IMR-90 (cell line): ENCODE measurements around the gene ARHGEF16.

ENCODE experiments used
- BHLHE40 ChIP-seq: fragments of 150-350 bp; IDR thresholded peaks from 2 replicates; pipeline ENCODE4 v1.6.1; 2016; ENCODE audit warnings: mild to moderate bottlenecking, low read depth, low read length
- CEBPB ChIP-seq: IDR thresholded peaks from 2 replicates; pipeline ENCODE4 v1.6.1; 2012; ENCODE audit warnings: low read depth, low read length, improper control_type of control experiment
- FOS ChIP-seq: fragments of 150-350 bp; IDR thresholded peaks from 2 replicates; pipeline ENCODE4 v1.6.1; 2016; ENCODE audit warnings: low read depth, low read length
- MAFK ChIP-seq: IDR thresholded peaks from 2 replicates; pipeline ENCODE4 v1.6.1; 2012; ENCODE audit warnings: low read depth, low read length, improper control_type of control experiment
- MAZ ChIP-seq: IDR thresholded peaks from 2 replicates; pipeline ENCODE4 v1.6.1; 2012; ENCODE audit warnings: low read depth, mild to moderate bottlenecking, low read length, improper control_type of control experiment, moderate library complexity, borderline replicate concordance
- POLR2A ChIP-seq: IDR thresholded peaks from 2 replicates; pipeline ENCODE4 v1.6.1; 2012; ENCODE audit warnings: mild to moderate bottlenecking, low read depth, low read length
- RAD21 ChIP-seq: IDR thresholded peaks from 2 replicates; pipeline ENCODE4 v1.6.1; 2012; ENCODE audit warnings: low read length, improper control_type of control experiment
- RFX5 ChIP-seq: IDR thresholded peaks from 2 replicates; pipeline ENCODE4 v1.8.0; 2012; ENCODE audit warnings: low read depth, mild to moderate bottlenecking, low read length, moderate library complexity
- TF ChIP-seq, protein P1 (sequence below): conservative IDR thresholded peaks from 2 replicates; pipeline ENCODE4 v1.5.1; 2012; ENCODE audit warnings: mild to moderate bottlenecking, low read depth, low read length, improper control_type of control experiment
- TF ChIP-seq, protein P2 (sequence below): fragments of 150-350 bp; IDR thresholded peaks from 2 replicates; pipeline ENCODE4 v1.6.1; 2017; ENCODE audit warnings: mild to moderate bottlenecking, antibody characterized with exemption, low read length, low read depth
- TF ChIP-seq, protein P3 (sequence below): fragments of 150-350 bp; IDR thresholded peaks from 2 replicates; pipeline ENCODE4 v1.6.1; 2016; ENCODE audit warnings: low read depth, mild to moderate bottlenecking, low read length, moderate library complexity, borderline replicate concordance

DNA sequence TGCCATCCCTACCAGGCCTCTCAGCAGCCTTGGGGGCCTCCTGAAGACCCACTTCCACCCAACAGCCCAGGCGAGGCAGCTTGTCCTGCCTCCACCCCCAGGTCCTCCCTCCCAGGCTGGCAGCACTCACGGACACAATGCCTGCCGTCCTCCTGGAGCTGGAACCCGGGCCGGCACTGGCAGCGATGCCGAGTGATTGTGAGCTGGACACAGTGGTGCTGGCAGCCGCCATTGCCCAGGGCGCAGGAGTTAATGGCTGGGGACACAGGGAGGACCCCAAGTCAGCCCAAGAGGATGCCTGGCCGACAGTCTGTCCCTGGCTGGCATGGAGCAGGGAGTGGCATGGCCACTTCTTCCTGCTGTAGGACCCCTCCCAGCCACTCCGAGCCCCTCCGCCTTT, 60.8 kb downstream of the ARHGEF16 start:
- TF ChIP-seq, protein P1, sequence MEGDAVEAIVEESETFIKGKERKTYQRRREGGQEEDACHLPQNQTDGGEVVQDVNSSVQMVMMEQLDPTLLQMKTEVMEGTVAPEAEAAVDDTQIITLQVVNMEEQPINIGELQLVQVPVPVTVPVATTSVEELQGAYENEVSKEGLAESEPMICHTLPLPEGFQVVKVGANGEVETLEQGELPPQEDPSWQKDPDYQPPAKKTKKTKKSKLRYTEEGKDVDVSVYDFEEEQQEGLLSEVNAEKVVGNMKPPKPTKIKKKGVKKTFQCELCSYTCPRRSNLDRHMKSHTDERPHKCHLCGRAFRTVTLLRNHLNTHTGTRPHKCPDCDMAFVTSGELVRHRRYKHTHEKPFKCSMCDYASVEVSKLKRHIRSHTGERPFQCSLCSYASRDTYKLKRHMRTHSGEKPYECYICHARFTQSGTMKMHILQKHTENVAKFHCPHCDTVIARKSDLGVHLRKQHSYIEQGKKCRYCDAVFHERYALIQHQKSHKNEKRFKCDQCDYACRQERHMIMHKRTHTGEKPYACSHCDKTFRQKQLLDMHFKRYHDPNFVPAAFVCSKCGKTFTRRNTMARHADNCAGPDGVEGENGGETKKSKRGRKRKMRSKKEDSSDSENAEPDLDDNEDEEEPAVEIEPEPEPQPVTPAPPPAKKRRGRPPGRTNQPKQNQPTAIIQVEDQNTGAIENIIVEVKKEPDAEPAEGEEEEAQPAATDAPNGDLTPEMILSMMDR = no peak
- TF ChIP-seq MAZ (no peak), POLR2A (no peak), BHLHE40 (no peak), RFX5 (no peak), RAD21 (no peak), FOS (no peak), CEBPB (no peak), MAFK (no peak)
- TF ChIP-seq, protein P2, sequence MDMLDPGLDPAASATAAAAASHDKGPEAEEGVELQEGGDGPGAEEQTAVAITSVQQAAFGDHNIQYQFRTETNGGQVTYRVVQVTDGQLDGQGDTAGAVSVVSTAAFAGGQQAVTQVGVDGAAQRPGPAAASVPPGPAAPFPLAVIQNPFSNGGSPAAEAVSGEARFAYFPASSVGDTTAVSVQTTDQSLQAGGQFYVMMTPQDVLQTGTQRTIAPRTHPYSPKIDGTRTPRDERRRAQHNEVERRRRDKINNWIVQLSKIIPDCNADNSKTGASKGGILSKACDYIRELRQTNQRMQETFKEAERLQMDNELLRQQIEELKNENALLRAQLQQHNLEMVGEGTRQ = no peak
- TF ChIP-seq, protein P3, sequence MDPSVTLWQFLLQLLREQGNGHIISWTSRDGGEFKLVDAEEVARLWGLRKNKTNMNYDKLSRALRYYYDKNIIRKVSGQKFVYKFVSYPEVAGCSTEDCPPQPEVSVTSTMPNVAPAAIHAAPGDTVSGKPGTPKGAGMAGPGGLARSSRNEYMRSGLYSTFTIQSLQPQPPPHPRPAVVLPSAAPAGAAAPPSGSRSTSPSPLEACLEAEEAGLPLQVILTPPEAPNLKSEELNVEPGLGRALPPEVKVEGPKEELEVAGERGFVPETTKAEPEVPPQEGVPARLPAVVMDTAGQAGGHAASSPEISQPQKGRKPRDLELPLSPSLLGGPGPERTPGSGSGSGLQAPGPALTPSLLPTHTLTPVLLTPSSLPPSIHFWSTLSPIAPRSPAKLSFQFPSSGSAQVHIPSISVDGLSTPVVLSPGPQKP = no peak
